ENCODE measurements around the gene AFF3. TPM values are rescaled to one million over a fixed set of nuclear protein-coding genes. Genes with fewer than 3 reads are reported as not detected.

The AFF3 gene
- total and polyA plus RNA-seq, 2 of the 8 experiments (the other 6 are each of a cell fraction or from before 2014, with no cell fraction given), result 0.27 to 3.0 TPM

GRCh38 chr2:99857867-99858444 lies 284.4 kb downstream of the AFF3 start:
- Histone ChIP-seq H4K20me1 (replicated peaks in 1 of 2; ENCODE audit: control insufficient read depth in 1 of 2, insufficient read depth in 2 of 2, low read length in 2 of 2) (no peaks in the 10 kb centered on the region), H2BK120ac (replicated peaks; ENCODE audit: low read depth, low read length) (no peak overlapping the region), H3K4me3 (ENCODE audit: extremely low read depth in 1 of 4, insufficient read depth in 2 of 4, low read depth in 3 of 4, low read length in 4 of 4) (no peak overlapping the region), H2BK15ac (ENCODE audit: low read length) (no peak overlapping the region), H3K9me3 (ENCODE audit: insufficient read depth in 2 of 2, low read depth in 1 of 2, low read length in 1 of 2) (no peaks in the 10 kb centered on the region), H3K14ac (ENCODE audit: insufficient read length) (no peak overlapping the region), H3K4ac (replicated peaks; ENCODE audit: insufficient read length, low read depth, low read length) (no peak overlapping the region), H3K36me3 (ENCODE audit: control insufficient read depth in 2 of 4, insufficient read depth in 4 of 4, low read length in 3 of 4) (no peaks in the 10 kb centered on the region), H3K4me1 (replicated peaks in 1 of 4; ENCODE audit: control insufficient read depth in 3 of 4, insufficient read depth in 4 of 4, low read length in 3 of 4) (no peaks in the 10 kb centered on the region), H3K9ac (replicated peaks in 1 of 4; ENCODE audit: extremely low read depth in 1 of 4, low read depth in 3 of 4, low read length in 3 of 4) (no peak overlapping the region), H3K23ac (ENCODE audit: insufficient read length) (no peak overlapping the region), H2BK5ac (ENCODE audit: low read depth, low read length) (no peak overlapping the region), H3K56ac (replicated peaks; ENCODE audit: insufficient read length, low read depth, low read length) (no peak overlapping the region), H4K8ac (ENCODE audit: extremely low read depth, insufficient read depth, low read length) (no peak overlapping the region), H4K5ac (ENCODE audit: insufficient read length, low read depth, low read length) (no peak overlapping the region), H2AK5ac (ENCODE audit: low read depth, low read length) (no peak overlapping the region), H3K27ac (ENCODE audit: low read depth, low read length) (no peak overlapping the region), H3K79me1 (ENCODE audit: low read depth, low read length) (no peaks in the 10 kb centered on the region), H3K23me2 (ENCODE audit: low read depth, low read length) (no peaks in the 10 kb centered on the region), H3K79me2 (ENCODE audit: control insufficient read depth in 1 of 2, insufficient read depth in 2 of 2, low read length in 2 of 2) (no peaks in the 10 kb centered on the region), H4K91ac (replicated peaks; ENCODE audit: insufficient read length, low read length) (no peak overlapping the region), H3K27me3 (replicated peaks in 1 of 4; ENCODE audit: control insufficient read depth in 3 of 4, extremely low read depth in 1 of 4, insufficient read depth in 3 of 4, low read length in 3 of 4) (no peaks in the 10 kb centered on the region), H2BK20ac (ENCODE audit: low read length) (no peak overlapping the region), H2AFZ (ENCODE audit: low read length) (no peak overlapping the region), H3K18ac (ENCODE audit: extremely low read depth, low read length) (no peak overlapping the region), H2BK12ac (ENCODE audit: low read depth, low read length) (no peak overlapping the region), H3K4me2 (ENCODE audit: insufficient read depth in 1 of 2, low read depth in 2 of 2, low read length in 2 of 2) (no peak overlapping the region)
- TF ChIP-seq USF2 (IDR thresholded peaks at IDR 0.05; ENCODE audit: low read length) (no peak), NRF1 (IDR thresholded peaks at IDR 0.05; ENCODE audit: low read depth, low read length) (no peak), TEAD4 (IDR thresholded peaks at IDR 0.05; ENCODE audit: low read depth, low read length) (no peak), KDM4A (IDR thresholded peaks at IDR 0.05; ENCODE audit: low read depth, low read length, severe bottlenecking) (no peak), RNF2 (IDR thresholded peaks at IDR 0.05; ENCODE audit: borderline replicate concordance, low read depth, low read length, missing control alignments, poor library complexity, severe bottlenecking) (no peak), POU5F1 (IDR thresholded peaks at IDR 0.05; ENCODE audit: low read depth, low read length) (no peak)
- ChIA-PET CTCF (ENCODE audit: partially characterized antibody) (interaction anchor here (1.7 kb wide), 1 partner anchor 8 kb away, joined by 4 read pairs; no protein-coding TSS in a partner anchor), POLR2A (ENCODE audit: partially characterized antibody) (interaction anchor here (0.7 kb wide), 1 partner anchor 1145 kb away, joined by 3 read pairs; no protein-coding TSS in a partner anchor)
- no peak for FAIRE-seq
- 94% methylated on average over 4 of the region's 4 CpGs; no CpG with 5 or more reads in 1 of the 2 experiments for WGBS, 2 experiments (ENCODE audit: extremely low coverage in 1 of 2, insufficient coverage in 1 of 2, insufficient read length in 1 of 2, insufficient replicate concordance in 2 of 2, low coverage in 1 of 2, low lambda C conversion rate in 2 of 2, missing lambda C conversion rate in 1 of 2)
- no peak for DNase-seq (ENCODE audit: low read depth in 1 of 2, low spot score in 2 of 2)
